ENCODE results near the gene GRID1.

GRID1 gene

DNA sequence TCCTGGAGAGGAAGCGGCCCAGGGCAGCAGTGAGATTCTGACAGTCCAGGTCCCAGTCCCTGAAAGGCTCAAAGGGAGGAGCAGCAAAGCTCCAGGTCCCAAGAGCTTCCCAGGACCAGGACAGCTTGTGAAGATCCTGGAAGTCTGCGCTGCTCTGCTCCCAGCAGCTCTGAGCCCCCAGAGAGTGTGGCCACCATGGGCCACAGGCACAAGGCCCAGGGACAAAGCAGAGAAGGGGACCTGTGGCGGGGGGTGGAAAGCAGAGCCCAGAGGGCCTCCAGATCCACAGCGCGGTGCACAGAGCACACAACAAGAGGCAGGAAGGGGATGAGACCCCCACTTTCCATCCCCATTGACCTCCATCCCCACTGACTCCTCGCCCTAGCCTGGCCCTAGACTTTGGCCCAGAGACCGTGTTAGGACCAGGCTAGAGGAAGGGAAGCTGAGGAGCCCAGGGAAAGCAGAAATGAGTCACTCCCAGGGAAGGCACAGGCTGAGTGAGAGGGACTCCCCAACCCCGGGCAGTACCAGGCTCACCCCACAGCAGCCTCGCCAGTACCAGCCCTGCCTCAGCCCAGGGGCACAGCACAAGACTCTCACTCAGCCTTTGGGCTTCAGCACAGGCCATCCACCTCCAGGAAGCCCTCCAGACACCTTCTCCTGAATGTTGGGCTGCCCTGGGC lies 75.5 kb downstream of the GRID1 start:
- DNase-seq: peak; percentile 6

DNA sequence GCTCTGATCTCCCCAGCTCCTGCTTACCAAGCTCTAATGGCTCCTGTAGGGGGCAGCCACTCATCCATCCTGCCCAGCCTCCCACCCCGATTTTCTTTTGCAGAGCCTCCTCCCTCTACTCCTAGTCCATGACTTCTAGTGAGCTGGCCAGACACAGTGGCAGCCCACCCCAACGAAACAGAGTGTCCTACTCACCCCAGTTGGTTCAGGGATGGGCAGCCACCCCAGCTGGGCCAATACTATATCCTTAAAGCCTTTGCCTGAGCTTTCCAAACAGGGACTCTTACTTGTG lies 77.1 kb downstream of the GRID1 start:
- no peak for DNase-seq

DNA sequence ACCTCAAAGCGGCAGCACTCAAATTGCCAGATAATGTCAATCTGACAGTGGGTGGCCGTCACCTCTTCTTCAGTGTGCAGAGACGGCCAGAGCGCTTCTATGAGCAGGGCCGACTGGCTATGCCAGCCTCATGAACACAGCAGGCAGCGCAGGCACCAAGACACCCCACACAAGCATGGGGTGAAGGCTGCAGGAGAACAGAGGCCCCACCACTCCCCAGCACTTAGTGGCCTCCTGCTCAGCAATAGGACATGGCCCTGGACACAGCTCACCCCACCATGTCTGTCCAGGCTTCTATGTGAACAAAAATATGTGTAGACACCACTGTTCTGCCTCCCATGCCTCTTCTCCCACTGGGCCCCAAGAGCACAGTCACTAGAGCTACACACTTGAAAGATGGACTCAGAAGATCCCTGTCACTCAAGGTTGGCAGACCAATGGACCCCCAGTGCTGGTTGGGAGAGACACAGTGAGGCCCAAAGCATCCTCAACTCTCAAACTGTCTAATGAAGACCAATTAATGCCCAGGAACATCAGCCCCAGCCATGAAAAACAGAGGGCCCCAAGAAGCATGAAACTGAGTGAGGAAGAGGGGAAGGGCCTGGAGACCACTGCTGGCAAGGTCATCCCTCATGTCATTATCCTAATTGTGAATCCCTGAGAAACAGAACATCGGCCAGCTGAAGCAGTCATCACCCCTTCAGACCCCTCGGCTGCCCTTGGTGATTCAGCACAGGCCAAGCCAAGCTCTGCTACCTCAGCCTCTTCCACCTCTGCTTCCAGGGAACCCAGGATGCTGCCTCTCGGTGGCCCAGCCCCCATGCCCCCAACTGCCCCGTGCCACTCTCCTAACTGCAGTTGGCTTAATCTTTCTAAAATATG lies 77.7 kb downstream of the GRID1 start:
- DNase-seq: no peak

DNA sequence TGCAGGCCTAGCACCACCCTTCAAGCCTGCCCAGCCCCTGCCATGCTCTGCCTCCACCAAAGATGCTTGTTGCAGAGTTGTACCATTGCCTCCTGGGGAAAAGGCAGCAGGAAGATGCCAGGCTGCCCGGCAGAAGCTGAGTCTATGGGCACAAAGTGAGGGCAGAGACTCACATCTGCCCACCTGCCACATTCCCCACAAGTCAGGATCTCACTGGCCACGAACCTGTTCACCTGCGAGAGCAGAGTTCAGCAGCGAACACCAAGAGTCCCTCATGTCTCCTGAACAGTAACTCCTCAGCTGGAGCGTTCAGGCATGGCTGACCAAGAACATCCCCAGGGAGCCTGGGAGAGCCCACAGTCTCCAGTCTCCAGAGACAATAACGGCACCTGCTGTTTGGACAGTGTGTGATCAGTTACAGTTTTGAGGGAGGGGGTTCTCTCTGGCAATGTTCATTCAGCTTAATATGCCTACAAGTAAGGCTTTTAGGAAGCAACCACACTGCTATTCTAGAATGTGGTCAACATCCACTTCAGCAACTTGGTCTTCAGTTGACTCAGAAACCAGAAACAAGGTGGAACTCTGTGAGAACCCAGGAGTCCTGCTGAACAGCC lies 78.5 kb downstream of the GRID1 start:
- DNase-seq: no peak

DNA sequence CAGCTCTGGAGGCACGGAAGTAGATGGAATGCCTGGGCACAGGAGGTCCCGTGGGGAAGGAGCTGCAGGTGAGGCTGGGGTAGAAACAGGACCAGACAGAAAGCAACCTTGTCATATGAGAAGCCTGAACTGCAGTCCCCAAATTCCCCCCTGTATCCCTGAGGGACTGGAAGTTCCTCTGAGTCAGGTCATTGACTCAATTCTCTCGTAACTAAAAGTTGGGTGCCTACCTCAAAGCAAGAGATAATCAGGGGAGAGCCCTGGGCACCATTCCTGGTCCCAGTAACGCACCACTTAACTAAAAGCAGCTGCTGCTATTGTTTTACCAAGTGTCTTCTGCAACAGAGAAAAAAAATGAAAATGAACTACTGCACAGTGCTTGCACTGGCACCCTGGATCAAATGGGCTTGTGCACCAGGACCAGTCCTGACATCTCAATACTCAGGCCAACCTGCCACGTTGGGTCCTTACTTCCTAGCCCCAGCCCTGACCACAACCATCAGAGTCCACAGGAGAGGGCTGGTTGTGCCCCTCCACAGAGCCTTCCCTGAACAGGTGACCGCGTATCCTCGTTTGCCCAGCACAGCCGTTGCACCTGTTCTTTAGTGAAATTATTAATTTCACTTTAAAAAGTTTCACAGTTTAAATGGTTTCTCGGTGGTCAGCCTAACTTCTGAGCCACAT lies 79.3 kb downstream of the GRID1 start:
- no peak for DNase-seq

DNA sequence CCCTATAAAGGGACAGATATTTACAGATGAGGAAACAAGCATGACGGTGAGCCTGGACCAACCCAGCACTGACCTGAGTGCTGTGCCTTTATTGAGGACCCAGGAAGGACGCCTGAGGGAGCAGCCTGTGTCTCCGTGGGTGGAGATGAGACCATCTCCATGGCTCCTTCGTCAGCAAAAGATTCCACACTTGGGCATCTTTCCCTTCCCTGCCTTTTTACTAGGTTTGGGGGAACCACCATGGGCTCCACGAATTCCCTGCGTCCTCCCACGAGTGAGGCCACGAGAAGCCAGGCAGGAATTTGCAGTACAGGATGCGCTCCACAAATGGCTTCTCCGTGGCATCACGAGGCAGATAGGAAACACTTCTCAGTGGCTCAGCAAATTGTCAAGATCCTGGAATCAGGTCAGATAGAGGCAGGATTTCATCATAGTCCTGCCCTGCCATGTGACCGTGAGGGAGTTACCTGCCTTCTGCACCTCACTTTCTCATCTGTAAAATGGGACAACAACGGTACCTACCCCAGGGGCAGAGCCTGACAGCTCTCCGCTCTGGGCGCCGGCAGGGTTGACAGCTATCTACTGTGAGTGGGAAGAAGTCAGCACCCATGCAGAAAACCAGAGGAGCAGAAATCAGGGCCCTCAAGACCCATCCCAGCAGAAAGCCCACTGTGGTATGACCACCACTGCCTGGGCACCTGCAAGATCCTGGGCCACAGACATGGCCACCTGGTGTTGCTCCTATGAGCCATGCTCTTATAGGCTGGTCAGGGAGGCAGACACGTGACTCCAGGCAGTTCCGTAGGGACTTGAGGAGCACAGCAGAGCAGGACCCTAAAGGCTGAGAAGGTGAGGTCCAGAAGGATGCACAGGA lies 80.1 kb downstream of the GRID1 start:
- DNase-seq: no peak

DNA sequence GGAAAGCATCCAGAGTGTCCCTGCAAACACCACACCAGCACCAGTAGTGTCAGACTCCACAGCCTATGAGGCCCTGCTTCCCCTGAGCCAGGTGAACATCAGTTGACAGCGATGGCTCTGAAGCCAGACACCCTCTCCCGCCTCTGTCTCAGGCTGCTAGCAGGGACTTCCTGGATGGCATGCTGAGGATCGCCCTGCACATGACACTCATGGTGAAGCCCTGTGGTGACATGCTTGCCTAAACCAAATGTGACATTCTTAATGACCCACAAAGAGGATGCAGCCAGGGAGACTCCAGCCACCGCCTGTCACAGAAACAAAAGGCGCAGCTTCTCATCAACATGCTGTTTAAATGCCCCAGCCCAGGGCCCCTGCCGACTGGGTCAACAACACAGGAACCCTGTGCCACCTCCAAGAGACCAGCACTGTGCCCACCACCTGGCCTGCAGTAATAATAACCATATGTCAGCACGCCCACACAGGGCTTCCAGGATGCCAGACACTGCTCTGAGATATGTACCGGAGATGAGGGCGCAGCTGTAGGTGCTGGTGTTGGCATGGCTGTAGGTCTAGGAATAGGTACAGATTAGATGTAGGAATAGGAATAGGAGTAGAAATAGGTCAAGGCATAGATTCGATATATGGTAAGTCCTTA lies 81.3 kb downstream of the GRID1 start:
- no peak for DNase-seq

DNA sequence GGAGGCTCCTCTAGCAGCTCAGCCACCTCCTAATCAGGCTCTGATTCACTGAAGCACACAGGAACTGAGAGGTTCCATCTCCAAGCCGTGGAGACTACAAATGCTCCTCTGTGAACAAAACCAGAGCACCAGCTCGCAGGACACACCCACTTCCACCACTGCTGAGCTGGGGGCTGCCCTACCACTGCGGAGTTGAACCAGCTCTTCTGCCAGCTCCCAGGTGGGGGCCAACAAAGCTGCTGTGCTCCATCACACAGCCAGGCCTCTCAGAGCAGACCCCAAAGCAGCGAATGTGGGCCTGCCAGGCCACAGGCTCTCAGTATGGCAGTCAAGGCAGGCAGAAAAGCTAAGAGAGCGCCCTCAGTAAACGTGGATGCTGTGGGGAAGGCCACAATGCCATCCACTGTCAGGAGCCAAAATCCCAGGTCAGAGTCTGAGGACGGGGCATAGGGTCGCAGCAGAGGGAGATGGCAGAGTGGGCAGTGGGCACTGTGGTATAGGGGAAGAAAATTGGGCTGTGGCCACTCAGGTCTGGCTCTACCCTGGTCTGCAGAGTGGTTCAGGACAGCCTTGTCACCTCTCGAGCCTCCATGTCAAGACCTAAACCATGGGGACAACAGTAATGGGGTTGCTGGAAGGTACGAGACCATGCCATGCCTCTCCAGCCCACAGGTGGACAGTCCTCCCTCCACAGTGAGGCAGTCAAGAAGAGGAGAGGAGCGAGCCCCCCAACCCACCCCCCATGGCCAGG lies 82.1 kb downstream of the GRID1 start:
- DNase-seq: no peak

DNA sequence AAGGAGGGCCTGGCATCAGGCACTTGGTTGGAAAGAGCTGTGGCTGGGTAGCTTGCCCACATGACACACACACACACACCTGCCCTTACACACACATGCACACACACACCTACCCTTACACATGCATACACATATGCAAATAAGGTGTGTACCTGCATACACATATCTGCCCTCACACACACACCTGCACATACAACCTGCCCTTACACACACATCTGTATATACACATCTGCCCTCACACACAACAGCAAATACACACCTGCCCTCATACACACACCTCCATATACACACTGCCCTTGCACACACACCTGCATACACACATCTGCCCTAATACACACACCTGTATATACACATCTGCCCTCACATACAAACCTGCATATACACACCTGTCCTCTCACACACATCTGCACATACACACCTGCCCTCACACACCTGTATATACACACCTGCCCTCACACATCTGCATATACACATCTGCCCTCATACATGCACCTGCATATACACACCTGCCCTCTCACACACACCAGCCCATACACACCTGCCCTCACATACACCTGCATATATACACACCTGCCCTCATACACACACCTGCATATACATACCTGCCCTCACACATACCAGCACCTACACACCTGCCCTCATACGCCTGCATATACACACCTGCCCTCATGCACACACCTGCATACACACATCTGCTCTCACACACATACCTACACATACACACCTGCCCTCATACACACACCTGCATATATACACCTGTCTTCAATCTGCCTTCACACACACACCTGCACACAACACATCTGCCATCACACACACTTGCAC lies 82.9 kb downstream of the GRID1 start:
- no peak for DNase-seq

DNA sequence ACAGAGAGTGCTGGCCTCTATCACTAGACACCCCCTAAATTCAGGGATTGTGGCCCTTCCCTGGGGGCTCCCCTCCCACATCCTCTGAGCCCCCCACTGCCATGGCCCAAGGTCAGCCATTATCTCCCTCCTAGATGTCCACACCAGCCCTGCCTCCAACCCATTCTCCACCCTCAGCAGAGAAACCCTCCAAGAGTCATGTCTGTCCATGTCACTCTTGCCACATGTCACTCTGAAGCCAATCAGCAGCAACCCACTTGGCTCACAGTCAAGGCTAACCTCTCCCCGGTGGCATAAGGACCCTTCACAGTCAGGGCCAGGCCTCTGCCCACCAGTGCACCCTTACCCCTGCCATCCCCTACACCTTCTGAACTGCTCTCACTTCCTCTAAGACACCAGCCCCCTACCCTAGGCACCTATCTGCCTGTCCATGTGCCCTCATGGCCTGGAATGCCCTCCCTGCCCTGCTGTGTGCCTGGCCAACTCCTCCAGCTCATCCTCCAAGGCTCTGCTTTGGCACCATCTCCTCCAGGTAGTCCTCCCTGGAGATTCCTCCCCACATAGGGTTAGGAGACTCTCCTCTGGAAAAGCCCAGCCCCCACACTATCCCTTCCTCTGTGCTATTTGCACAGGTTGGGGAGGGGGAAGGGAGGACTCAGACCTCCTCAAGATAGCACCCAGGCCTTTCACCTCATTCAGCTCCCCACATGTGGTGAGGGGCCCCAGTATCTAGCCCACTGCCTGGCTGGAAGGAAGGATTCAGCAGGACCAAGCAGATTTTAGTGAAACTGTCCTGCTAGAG lies 83.7 kb downstream of the GRID1 start:
- DNase-seq: no peak

DNA sequence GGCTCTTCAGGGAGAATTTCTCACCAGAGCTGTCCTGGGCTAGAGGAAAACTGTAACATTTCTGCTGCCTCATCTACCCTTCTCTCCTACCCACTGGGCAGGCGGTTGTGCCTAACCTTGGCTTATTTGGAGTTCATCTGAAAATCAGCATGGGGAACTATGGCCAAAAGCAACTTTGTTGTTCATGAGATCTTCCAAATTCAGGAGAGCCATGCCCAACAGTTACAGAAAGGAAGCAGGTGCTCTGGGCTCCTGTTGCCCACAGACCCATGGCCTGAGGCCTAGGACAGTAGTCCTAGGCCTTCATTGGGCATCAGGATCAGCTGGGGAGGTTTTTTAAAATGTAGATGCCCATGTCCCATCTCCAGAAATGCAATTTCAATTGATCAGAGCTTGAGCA lies 85.2 kb downstream of the GRID1 start:
- no peak for DNase-seq

DNA sequence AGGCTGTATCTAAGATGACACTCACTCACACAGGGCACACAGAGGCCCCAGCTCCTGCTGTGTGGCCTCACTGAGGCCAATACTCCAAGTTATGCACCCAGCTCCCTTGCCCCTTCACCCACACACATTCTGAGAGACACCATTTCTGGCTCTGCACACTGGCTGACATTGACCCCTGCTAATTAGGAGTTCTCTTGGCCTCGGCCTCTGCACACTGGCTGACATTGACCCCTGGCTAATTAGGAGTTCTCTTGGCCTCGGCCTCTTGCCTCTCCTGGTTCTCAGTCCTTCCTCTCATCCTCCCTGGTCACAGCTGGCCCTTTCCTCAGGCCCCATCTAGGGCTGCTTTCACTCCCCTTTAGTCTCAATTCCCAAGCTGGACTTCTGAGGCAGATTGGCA lies 97.3 kb downstream of the GRID1 start:
- no peak for DNase-seq

DNA sequence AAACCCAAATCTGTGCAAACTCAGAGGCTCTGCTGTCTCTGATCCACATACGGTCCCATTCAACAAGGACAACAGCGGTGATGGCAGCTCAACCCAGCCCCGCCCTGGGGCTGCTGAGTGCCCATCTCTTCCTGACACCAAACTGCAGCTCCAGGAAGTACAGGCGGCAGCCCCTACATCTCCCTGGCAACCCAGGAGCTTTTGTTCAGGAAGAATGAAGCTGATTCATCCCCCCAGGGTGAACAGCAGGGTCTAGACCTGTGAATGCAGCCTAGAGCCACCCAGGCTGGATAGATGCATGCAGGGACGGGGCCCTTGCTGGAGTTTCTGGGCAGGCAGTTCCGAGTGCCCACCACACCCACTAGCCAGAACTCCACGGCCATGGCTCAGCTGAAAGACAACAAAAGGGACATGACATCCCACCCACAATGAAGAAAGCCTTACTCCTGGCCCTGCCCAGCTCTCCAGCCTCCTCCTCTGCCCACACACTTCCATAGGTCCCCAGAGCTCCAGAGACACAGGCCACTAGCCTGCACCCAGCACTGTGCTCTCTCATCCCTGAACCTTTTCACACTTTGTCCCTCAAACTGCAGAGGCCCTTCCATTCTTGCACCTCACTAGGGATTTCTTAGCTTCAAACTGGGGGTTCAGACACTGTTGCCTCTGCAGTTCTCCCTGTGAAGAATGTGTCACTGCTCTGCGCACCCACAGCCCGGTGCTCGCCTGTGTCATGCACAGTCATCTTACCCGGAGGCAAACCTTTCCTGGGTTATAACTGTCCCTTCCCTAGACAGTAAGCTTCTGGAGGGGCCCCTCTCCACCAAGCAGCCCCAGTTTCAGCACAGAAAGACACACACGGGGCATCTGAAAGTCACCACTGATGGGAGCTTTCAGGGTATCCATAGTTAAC lies 99.1 kb downstream of the GRID1 start:
- DNase-seq: no peak

DNA sequence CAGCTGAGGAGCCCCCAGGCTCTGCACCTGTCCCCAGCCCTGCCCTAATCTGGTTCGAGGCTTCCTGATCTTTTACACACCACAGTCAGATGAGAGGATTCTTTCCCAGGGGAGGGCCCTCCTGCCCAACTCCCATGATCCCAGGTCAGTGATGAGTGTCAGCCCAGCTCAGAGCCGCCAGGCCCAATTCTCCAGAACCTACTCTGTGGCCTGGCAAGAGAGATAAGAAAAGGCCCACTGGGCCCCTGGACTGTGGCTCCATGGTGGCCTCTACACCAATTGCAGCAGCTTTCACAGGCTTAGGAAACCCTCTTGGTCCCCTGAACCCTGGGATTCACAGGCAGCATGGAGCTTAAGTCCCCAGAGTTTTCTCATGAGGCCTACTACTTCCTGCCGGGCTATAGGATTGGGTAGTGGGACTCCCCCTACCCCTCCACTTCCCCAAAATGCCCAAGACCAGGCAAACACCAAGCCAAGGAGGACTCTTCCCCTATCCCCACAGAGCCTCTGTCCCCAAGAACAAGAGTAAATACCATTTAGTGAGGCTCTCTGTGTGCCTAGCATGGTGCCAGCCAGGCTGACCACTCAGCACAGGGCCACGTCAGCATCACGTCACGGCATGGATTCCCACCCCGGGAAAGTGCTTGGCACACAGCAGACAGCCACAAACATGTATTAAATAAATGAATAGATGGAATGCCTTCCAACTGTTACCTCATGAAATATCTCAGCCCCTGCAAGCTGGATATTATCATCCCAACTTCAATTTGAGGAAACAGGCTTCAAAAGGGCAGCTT lies 100.0 kb downstream of the GRID1 start:
- no peak for DNase-seq

DNA sequence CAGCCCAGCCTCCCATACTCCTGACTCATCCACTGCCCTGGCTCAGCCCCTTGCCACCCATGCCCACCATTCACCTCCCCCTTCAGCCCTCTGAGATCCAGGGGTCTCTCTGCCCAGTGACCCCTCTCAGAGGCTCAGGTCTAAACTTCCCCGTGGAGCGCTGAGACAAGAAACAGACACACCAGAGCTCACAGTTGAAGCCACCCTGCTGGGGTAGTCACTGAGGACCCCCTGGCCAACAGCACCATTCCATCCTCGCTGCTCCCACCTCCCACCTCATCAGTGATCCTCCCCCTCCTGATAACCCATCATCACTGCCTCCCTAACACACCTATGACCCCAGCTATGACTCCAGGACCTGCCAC lies 100.7 kb downstream of the GRID1 start:
- DNase-seq: no peak

DNA sequence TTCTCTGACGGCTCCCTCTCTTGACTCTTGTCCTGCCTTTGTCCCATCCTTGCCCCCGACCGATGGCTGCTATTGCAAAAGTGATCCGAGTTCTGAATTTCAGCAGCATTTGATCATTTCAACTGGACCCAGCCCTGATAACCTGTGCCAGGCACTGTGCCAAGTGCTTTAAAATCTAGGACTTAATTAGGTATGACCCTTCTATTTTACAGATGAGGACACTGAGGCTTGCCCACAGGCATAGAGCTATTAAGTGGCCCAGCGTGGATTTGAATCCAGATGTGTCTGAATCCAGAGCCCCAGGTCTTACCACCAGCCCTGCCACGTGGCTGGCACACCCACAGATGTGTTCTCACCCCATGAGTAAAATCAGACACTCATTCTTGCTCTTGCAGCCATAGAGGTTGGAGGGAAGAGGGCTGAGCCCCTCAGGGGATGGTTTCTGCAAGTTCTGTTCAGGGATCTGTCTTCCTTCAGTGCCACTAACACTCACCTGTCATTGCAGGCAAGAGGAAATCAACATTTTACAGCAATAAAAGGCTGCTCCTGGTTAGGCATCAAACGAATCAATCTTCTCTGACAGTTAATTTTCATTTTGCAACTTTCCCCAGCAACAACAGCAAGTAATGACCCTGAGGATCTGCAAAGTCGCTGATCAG lies 101.2 kb downstream of the GRID1 start:
- DNase-seq: no peak
